ENCODE results near the gene GSTA3. TPM values are rescaled to one million over a fixed set of nuclear protein-coding genes. Genes with fewer than 3 reads are reported as not detected.
"Not testable (repeated sequence)": the region's sequence is repeated elsewhere in the genome, so short reads cannot be mapped to it uniquely, and the experiment has no call there.

GSTA3 gene
- total RNA-seq, 1 experiment from 2014 or later, result not detected

DNA sequence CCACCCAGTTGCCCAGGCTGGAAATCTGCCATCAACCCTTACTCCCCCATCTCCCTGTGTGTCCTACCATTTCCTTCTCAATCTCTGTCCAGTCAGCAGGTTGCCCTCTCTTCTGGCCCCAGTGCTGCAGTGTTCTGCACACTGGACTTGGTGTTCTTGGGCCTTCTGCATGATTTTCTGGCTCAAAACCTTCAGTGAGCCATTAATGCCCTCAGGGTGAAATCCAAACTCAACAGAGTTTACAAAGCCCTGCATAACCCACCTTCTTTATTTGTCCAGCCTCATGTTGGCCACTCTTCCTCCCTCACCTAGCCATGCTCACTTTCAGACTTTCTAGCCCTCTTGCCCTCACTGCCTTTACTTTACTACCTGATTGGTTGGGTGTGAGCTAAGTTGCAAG, 5.0 kb upstream of the GSTA3 start:
- no peak for DNase-seq (ENCODE audit: low read depth)

DNA sequence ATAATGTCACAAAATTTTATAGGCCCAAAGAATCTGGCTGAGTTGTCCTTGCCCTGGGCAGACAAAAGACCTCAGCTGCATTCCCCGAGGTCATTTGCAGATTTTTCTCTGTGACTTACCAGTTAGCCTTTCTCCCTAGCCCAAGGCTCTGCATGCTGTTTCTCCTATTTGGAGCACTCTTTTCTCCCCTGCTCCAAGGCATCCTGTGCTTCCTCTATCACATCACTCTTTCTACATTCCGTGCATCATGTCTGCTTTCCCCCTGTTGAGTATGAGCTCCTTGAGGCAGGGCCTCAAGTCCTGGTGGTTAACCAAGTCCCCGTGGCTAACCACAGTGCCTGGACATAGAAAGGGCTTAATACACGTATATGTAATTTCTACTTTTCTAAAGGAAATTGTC, 593 bp upstream of the GSTA3 start:
- no peak for DNase-seq (ENCODE audit: low read depth)

- DNase-seq (ENCODE audit: low read depth), result peak; percentile 18
Measured at GRCh38 chr6:52909131-52909530, 367 bp downstream of the GSTA3 start.

- DNase-seq (ENCODE audit: low read depth), result no peak
Measured at GRCh38 chr6:52908526-52908925, 972 bp downstream of the GSTA3 start.

DNA sequence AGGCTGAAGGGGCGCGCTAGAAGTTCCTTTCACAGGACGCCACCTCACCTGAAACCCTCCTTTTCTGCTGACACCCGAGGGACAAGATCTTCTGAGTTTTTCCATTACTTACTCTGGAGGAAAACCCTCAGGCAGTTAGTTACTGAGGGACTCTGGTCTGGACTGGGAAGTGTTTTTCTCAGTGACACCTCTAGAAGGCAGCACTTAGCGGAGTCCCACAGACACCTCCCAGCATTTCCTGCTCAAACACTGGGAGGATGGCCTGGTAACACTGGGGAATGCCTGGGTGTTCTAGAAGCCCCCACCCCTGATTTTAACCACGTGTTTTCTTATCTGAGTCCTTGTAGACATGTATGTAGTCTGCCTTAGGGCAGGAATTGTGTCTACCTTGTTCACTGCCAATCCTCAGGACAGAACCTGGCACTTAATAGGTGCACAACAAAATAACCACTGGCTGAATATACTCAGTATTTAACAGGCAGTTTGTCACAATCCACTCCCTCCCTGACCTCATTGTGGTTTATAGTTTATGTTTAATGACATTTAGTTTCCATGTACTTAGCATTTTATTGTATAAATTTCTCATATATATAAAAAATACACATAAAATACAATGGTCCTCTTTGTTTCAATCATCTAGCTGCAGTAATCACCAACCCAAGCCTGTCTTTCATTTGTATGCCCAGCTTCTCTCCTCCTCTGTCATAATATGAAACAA, 4.8 kb downstream of the GSTA3 start:
- no peak for DNase-seq (ENCODE audit: low read depth)

GRCh38 chr6:52900536-52900935, 9.0 kb downstream of the GSTA3 start:
- no peak for DNase-seq (ENCODE audit: low read depth)

- not testable (repeated sequence) for DNase-seq (ENCODE audit: low read depth)
Measured at GRCh38 chr6:52895790-52896189, 13.7 kb downstream of the GSTA3 start.

GRCh38 chr6:52894285-52894684, 15.2 kb downstream of the GSTA3 start:
- DNase-seq (ENCODE audit: low read depth), result no peak

GRCh38 chr6:52893803-52894202, 15.7 kb downstream of the GSTA3 start:
- no peak for DNase-seq (ENCODE audit: low read depth)

DNA sequence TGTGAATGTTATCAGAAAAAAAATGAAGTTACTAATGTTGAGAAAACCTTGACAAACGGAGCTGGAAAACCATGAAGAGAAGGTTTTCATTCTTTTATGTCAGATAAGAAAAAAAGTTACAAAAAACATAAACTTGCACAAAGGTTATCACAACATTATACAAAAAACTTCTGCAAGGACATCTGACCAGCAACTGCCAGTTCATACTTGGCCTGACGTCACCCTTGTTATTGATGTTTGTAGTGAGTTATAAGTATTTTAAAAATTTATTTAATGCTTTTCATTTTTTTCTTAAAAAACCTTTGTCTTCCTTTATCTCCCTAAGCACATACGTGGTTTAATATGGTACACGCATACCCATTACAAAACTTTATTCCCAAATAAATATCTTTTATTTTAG, 16.3 kb downstream of the GSTA3 start:
- DNase-seq (ENCODE audit: low read depth), result no peak

- DNase-seq (ENCODE audit: low read depth), result no peak
Measured at GRCh38 chr6:52890018-52890417, 19.5 kb downstream of the GSTA3 start.

DNA sequence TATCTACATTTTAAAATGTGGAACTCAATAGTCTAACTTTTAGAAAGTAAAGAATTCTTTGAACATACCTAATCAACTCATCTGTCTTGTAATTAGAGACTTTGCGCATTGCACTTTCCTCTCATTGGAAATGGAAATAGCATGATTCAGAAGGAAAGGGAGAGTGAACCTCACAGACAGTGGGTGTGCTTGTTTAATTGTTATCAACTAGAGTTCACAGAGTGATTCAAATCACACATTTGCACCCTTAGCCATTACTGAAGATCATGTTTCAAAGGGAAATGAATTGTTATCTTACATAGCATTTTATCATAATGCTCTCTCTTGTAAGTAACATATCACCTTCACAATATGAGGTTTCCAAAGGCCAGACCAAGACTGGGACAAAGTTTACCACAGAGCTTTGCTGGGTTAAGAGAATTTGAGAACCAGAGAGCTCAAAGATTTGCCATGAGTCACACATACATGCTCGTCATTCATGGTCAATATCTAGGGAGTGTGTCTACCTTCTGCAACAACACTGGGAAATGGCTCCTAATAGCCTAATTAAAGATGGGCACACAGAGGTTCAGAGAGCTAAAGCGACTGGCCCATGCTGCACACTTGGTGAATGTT, 21.5 kb downstream of the GSTA3 start:
- no peak for DNase-seq (ENCODE audit: low read depth)

DNA sequence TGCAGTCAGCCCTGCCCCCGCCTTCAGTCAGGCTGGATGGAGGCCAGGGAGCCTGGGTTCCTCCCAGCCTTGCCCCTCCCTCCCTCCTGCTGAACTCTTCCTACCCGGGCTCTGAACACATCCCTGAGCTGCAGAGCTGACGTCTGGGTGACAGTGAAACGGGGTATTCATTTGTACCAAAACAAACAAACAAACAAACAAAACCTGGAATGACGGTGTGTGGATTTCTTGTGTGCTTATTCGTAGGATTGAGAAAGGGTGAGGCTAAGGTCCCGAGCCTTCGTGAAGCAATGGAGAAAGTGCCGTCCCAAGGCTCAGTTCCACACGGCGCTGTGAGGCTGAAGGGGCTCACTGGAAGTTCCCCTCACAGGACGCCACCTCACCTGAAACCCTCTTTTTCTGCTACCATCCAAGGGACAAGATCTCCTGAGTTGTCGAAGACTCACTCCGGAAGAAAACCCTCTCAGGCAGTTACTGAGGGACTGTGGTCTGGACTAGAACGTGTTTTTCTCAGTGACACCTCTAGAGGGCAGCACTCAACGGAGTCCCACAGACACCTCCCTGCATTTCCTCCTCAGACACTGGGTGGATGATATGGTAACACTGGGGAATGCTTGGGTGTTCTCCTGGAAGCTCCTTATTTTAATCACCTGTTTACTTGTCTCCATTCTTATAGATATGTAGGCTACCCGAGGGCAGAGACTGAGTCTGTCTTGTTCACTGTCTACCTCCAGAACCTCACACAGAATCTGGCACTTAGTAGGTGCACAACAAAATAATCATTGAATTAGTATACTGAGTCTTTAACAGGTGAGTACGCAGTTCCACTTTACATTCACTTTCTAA, 27.3 kb downstream of the GSTA3 start:
- peak; percentile 70 for DNase-seq (ENCODE audit: low read depth)

- DNase-seq (ENCODE audit: low read depth), result no peak
Measured at GRCh38 chr6:52881662-52881995, 27.9 kb downstream of the GSTA3 start.

GRCh38 chr6:52877786-52878185, 31.7 kb downstream of the GSTA3 start:
- DNase-seq (ENCODE audit: low read depth), result no peak

DNA sequence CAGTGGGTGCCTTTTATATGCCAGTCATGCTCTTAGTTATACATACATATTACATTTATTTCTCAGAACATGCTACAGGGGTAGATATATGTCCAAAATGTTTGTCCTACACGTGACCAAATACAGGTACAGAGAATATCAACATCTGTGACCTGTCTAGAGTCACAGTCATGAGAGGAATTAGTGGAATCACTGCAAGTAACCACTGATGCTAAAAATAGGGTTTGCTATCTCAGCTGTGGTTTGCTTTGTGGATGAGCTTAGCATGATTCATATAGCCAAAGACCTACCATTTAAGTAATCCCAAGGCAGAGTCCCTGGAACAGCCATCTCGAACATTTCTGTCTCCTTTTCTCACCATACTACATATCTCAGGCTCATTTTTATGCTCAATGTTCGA, 32.3 kb downstream of the GSTA3 start:
- DNase-seq (ENCODE audit: low read depth), result peak; percentile 86

GRCh38 chr6:52876056-52876787, 33.3 kb downstream of the GSTA3 start:
- no peak for DNase-seq (ENCODE audit: low read depth)

- DNase-seq (ENCODE audit: low read depth), result no peak
Measured at GRCh38 chr6:52872031-52872430, 37.5 kb downstream of the GSTA3 start.

DNA sequence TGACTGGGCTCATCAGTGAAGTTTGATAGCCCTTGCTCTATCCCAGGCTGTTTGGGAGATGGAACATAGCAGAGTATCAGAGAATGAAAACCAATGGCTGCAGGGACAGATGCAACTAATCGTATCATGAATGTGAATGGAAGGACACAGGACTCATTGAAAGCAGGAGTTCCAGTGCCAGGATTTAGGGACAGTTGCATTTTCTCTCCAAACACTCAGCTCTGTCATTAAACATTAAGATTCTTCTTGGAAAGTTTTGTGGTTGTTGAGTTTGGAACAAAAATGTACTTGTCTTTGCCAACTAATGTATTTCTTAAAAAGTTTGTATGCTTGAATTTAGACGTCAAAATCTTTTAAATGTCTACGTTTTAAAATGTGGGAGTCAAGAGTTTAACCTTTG, 37.9 kb downstream of the GSTA3 start:
- no peak for DNase-seq (ENCODE audit: low read depth)

DNA sequence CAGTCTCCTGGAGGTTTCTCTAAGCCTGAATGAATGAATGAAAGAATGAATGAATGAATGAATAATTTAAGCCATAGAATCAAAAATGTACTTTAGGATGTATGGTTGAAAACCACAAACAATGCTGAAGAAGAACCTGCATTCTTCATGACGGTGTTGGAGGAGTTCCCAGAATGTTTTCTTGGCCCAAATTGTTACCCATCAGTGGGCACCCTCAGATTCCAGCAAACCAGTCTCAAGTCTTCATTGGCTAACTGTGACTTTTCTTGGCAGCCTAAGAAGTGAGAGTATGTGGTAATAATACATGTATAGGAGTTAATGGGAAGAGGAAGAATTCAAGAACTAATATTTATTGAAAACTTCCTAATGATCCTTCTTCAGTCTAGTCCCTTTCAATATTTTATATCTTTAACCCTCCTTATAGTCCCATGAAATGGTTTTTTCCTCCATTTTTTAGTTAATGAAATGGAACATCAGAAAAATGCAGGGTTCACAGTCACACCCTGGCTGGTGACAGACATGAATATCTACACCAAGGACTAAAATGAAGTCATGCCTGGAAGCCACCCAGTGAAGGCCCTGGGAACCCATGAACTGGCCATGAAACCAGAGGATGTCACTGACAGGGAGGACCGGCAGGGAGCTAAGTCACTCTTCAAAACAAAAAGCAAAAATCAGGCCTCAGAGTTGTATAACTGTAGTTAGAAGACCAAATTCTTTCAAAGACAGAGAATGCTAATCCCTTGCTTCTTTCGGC, 39.0 kb downstream of the GSTA3 start:
- DNase-seq (ENCODE audit: low read depth), result not testable (repeated sequence)

DNA sequence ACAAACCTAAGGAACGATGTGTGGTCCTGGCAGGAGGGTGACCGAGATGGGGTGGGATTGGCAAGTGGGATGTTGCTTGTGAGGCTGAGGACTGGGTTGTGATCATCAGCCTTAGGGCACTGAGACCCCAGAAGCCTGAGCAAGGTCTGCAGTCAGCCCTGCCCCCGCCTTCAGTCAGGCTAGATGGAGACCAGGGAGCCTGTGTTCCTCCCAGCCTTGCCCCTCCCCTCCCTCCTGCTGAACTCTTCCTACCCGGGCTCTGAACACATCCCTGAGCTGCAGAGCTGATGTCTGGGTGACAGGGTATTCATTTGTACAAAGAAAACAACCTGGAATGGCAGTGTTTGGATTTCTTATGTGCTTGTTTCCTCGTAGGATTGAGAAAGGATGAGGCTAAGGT, 40.6 kb downstream of the GSTA3 start:
- not testable (repeated sequence) for DNase-seq (ENCODE audit: low read depth)

Measured in LHCN-M2 (cell line).